Fibroblast of villous mesenchyme (primary cell): Measurements from ENCODE around the gene ADAMTSL1. TPM values are rescaled to one million over a fixed set of nuclear protein-coding genes. Genes with fewer than 3 reads are reported as not detected.
"Not testable (repeated sequence)": the region's sequence is repeated elsewhere in the genome, so short reads cannot be mapped to it uniquely, and the experiment has no call there.

Experiments used
- DNase-seq: peaks from one replicate; pipeline ENCODE4 v3.0.0-alpha.2; 2010; ENCODE audit warnings: low read depth
- H3K4me3 ChIP-seq: 2 replicates; pipeline ENCODE4 v1.5.1; 2011; ENCODE audit warnings: low read depth, mild to moderate bottlenecking, low read length
- total RNA-seq: library from RNA; depleted of rRNA; stranded (reverse); fragments of >200 nt; gene quantifications from 2 replicates; pipeline ENCODE4 v1.2.3, GENCODE V29; 2012
- TF ChIP-seq, protein P1 (sequence below): IDR thresholded peaks from 2 replicates; pipeline ENCODE4 v1.5.1; 2012; ENCODE audit warnings: low read depth, mild to moderate bottlenecking, low read length; ENCODE audit not compliant: insufficient read depth

Gene ADAMTSL1
- total RNA-seq, 1 donor: 3.0 TPM

DNA sequence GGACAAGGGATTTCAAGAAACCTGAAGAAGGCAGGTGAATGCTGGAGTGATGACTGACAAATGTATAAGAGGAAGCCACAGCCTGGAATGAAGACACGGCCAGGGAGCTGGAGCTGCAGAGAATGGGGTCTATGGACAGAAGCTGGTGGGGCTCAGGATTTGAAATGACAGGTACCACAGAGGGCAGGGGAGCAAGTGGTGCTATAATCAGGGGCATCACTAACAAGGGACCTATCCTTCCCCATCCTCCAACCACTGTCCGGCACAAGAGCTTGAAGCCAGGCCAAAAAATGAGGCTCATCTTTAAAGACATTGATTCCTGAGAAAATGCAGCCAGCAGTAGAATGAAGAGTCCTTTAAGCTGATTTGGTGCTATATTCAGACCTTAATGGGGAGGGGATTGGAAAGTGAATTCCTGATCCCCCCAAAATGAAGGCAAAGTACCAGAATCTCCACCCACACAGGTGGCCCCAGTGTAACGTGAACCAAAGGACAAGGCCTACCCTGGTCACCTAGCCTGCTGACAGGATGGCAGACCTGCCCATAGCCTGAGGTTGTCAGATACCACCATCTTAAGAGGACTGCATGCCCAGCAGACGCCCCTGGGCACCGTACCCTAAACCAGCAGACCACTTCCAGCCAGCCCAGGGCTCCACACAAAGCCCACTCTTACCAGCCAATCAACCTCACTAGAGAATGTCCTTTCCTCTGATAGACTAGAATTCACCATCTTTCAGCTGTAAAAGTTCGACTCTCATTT is 449.9 kb downstream of the ADAMTSL1 start:
- TF ChIP-seq, protein P1, sequence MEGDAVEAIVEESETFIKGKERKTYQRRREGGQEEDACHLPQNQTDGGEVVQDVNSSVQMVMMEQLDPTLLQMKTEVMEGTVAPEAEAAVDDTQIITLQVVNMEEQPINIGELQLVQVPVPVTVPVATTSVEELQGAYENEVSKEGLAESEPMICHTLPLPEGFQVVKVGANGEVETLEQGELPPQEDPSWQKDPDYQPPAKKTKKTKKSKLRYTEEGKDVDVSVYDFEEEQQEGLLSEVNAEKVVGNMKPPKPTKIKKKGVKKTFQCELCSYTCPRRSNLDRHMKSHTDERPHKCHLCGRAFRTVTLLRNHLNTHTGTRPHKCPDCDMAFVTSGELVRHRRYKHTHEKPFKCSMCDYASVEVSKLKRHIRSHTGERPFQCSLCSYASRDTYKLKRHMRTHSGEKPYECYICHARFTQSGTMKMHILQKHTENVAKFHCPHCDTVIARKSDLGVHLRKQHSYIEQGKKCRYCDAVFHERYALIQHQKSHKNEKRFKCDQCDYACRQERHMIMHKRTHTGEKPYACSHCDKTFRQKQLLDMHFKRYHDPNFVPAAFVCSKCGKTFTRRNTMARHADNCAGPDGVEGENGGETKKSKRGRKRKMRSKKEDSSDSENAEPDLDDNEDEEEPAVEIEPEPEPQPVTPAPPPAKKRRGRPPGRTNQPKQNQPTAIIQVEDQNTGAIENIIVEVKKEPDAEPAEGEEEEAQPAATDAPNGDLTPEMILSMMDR: no peak
- DNase-seq: no peak
- no peak overlapping the region for H3K4me3 ChIP-seq

DNA sequence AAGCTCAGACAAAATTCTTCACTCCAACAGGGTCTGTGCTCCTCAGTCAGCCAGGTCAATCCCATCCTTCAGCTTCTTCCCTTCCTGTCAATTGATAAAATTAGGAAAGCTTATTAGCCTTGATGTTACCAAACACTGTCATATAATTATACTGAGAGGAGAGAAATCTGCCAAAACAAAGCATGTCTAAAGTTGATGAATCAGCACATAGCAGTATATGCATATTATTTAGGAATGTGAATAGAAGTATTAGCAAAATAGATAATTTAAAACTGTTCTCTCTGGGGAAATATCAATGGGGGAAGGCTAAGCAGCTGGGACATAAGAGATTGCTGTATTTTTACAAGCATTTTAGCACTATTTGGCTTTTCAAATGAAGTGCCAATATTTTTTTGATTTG is 451.9 kb downstream of the ADAMTSL1 start:
- no peak for DNase-seq
- TF ChIP-seq, protein P1: no peak
- no peak overlapping the region for H3K4me3 ChIP-seq

DNA sequence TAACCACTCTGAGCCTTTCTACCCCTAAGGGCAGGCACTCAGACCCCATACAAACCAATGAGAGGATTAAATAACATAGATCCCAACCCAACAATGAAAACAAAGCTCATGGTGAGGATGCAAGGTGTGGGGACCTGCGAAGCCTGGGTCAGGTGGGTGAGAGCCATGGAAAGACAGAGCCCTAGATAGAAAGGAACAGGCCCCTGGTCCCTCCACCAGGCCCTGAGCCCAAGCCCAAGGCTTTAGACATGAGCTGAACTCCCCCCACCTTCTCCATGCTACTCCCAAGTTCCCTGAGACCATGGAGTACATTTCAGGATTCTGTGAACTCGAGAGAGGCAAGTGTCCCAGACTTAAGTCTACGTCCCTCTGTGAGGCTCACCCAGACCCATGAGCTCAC is 452.6 kb downstream of the ADAMTSL1 start:
- TF ChIP-seq, protein P1: no peak
- H3K4me3 ChIP-seq: no peak overlapping the region
- no peak for DNase-seq

DNA sequence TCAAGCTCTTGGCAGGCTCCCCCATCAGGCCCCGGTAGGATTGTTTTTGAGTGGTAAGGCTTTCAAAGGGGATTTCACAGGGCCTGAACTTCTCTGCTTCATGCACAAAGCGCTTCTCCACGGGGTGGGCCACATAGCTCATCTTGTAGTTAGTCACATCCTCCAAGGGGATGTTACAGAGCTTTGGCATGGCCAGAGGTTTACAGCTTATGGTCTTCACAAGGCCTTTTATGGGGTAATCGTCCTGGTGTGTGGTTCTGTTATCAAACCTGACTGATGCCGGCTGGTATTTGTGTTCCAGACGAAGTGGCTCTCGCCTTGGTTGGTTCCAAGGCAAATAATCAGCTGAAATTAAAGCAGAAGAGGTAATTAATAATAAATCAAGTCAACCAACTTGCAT is 454.8 kb downstream of the ADAMTSL1 start:
- TF ChIP-seq, protein P1: no peak
- H3K4me3 ChIP-seq: no peak overlapping the region
- DNase-seq: peak; percentile 28

DNA sequence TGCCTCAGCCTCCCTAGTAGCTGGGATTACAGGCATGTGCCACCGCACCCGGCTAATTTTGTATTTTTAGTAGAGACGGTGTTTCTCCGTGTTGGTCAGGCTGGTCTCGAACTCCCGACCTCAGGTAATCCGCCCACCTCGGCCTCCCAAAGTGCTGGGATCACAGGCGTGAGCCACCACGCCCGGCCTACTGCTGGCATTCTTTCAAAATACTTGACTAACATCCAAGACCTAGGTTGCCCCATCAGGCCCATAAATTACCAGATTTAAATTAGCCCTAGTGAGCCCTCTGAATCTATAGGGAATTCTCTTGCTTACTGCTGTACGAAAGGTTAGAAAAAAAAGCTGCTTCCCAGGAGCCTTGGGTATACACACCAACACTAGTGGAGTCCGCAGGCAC is 456.7 kb downstream of the ADAMTSL1 start:
- not testable (repeated sequence) for H3K4me3 ChIP-seq, DNase-seq

DNA sequence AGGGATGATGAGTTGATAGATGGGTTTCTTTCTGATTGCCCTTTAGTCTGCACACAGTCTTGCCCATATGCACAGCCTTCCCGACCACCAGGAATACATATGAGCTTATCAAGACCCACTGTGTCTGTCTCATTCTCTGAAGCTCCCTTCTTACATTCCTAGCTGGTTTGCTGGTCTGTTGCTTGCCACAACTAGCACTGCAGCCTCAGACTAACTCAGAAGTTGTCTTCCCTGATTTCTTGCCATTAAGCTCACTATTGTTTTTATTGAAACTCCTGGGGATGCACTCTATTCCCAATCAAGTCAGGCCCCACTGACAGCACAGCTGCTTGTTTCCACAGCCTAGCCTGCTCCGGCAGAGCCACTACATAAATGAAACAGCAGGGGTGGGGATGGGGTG is 461.6 kb downstream of the ADAMTSL1 start:
- no peak overlapping the region for H3K4me3 ChIP-seq
- TF ChIP-seq, protein P1: no peak
- no peak for DNase-seq

DNA sequence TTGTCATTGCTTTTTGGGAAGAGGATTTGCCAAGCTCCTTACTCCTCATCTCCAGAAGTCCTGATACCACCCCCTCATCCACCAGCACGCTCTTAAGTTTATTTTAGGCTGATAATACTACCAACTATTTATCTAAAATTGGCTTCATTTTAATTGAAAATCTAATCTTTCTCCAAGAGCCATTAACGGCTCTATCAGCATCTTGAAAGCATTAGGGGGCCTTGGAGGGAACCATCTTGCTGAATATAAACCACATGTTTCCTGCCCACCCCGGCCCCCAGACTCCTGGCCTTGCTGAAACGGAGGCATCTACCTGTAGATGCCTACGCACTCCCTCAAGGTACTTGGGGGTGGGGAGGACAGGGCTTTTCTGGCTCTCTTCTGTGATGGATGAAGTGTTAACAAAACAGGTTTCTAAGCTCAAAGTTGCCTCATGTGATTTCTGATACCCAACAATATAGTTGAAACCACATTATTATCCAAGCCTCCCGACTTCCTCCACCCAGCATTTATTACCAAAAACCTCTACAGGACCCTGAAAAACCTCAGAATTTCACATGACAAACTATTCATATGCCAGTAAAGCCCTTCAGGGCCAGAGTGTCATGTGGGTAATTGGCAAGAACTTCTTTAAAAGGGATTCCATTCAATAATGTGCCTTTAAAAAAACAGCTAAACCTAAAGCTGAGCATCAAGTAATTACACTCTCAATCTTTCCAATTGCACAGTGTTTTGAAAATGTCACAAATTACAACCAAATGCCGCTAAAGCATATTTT is 462.3 kb downstream of the ADAMTSL1 start:
- no peak overlapping the region for H3K4me3 ChIP-seq
- DNase-seq: no peak
- TF ChIP-seq, protein P1: no peak
